ENCODE measurements around the gene PSPC1.

PSPC1 gene

DNA sequence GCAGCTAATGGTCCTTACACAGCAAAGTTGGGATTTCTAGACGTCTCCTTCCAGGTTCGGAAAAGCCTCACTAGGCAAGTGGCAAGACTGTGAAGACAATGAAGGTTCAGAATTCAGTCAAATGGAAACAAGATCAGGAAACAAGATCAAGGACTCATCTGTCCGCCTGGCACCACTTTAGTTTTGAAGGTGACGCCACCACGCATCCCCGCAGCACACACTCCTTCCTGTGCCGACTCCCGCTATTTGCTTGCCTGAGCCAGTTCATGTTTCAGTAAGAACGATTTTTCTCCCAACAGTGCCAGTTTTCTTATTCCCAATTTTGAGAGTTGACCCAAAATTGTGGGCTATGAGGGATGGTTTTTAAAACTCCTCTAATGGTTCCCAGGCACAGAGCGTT lies 107.8 kb downstream of the PSPC1 start:
- in situ Hi-C loops (cut with MboI; ENCODE audit: low sequenced_read_pairs), result no loop called here
- no peaks in the 10 kb centered on the region for H3K4me1 ChIP-seq
- H3K36me3 ChIP-seq (replicated peaks), result peaks cover 63% of the 10 kb centered on the region
- no peak overlapping the region for H3K4me3 ChIP-seq
- no peak for DNase-seq (ENCODE audit: low spot score in 2 of 2)
- H3K9me3 ChIP-seq, result no peaks in the 10 kb centered on the region
- no peaks in the 10 kb centered on the region for H3K27me3 ChIP-seq (ENCODE audit: low read depth)

DNA sequence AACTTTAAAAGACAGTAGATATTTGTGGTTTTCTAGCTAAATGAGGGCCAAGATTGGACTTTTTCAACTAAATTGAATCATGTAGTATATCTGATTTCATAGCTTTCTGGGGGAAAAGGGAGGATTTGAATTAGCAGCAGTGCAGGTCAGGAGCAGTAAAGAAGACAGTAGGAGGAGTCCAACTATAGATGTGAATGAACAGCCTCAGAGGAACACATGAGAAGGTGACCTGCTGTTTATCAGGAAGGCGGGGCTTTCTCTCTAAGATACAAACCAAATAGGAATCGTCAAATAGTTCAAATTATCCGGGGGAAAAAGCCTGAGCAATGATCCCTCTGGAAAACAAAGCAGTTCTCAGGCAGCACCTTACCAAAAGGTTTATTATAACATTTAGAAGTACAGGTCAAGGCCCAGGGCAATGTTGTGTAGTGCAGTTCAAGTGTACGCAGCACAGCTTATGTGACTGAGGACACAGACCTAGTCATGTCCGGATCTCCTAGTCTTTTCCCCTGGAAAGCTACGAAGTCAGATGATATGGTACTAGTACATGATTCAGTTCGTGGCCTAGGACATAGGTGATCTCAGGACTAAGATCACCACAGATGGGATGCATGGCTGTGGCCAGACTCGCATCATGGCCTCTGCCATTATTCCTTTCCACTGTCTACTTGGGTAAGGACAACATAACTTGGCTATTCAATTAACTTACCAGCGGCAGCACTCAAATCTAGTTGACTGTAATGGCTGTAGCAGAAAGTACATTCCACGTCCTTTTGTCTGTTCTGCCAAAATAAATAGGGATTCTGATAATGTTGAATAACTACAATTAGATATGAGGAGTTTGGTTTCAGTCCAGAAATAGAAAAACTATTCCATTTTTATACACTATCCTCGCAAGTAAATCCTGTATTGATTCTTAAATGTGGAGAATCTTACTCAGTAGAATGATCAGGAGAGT lies 109.0 kb downstream of the PSPC1 start:
- in situ Hi-C loops (cut with MboI; ENCODE audit: low sequenced_read_pairs), result no loop called here
- peaks cover 74% of the 10 kb centered on the region for H3K36me3 ChIP-seq (replicated peaks)
- no peak for DNase-seq (ENCODE audit: low spot score in 2 of 2)
- H3K4me1 ChIP-seq, result no peaks in the 10 kb centered on the region
- H3K9me3 ChIP-seq, result no peaks in the 10 kb centered on the region
- no peaks in the 10 kb centered on the region for H3K27me3 ChIP-seq (ENCODE audit: low read depth)
- H3K4me3 ChIP-seq, result no peak overlapping the region

GRCh38 chr13:19672990-19673389 lies 109.8 kb downstream of the PSPC1 start:
- H3K9me3 ChIP-seq, result no peaks in the 10 kb centered on the region
- no peak overlapping the region for H3K4me3 ChIP-seq
- H3K27me3 ChIP-seq (ENCODE audit: low read depth), result no peaks in the 10 kb centered on the region
- DNase-seq (ENCODE audit: low spot score in 2 of 2), result no peak
- in situ Hi-C loops (cut with MboI; ENCODE audit: low sequenced_read_pairs), result no loop called here
- peaks cover 82% of the 10 kb centered on the region for H3K36me3 ChIP-seq (replicated peaks)
- no peaks in the 10 kb centered on the region for H3K4me1 ChIP-seq

DNA sequence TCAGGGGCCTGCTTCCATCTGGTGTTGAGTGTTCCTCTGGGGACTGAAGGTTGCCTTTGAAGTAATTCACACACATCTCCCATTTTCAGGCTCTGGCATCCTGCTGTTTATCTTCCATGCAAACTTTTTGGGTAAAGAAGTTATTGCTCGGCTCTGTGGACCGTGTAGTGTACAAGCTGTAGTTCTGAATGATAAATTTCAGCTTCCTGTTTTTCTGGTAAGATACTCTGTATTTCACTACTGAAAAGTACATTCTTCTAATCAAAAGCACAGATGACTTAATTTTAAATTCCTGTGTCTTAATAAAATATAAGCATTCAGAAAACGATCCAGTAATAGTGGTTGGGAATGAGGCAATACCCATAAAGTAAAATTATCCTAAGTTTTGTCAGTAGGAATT lies 112.6 kb downstream of the PSPC1 start:
- H3K4me1 ChIP-seq, result no peaks in the 10 kb centered on the region
- in situ Hi-C loops (cut with MboI; ENCODE audit: low sequenced_read_pairs), result no loop called here

GRCh38 chr13:19668778-19669177 lies 114.0 kb downstream of the PSPC1 start:
- Histone ChIP-seq H3K4me1 (no peaks in the 10 kb centered on the region), H3K9me3 (no peaks in the 10 kb centered on the region), H3K27me3 (ENCODE audit: low read depth) (no peaks in the 10 kb centered on the region), H3K4me3 (no peak overlapping the region), H3K36me3 (replicated peaks) (peaks cover 82% of the 10 kb centered on the region)
- no peak for DNase-seq (ENCODE audit: low spot score in 2 of 2)
- in situ Hi-C loops (cut with MboI; ENCODE audit: low sequenced_read_pairs), result no loop called here

More for the DNA sequence above, 112.6 kb downstream of the PSPC1 start:
- no peaks in the 10 kb centered on the region for H3K9me3 ChIP-seq
- DNase-seq (ENCODE audit: low spot score in 2 of 2), result no peak
- no peaks in the 10 kb centered on the region for H3K27me3 ChIP-seq (ENCODE audit: low read depth)
- H3K4me3 ChIP-seq, result no peak overlapping the region
- H3K36me3 ChIP-seq (replicated peaks), result peaks cover 88% of the 10 kb centered on the region

- Histone ChIP-seq H3K27me3 (ENCODE audit: low read depth) (no peaks in the 10 kb centered on the region), H3K36me3 (replicated peaks) (peaks cover 71% of the 10 kb centered on the region), H3K4me3 (no peak overlapping the region), H3K9me3 (no peaks in the 10 kb centered on the region), H3K4me1 (no peaks in the 10 kb centered on the region)
- in situ Hi-C loops (cut with MboI; ENCODE audit: low sequenced_read_pairs), result no loop called here
- DNase-seq (ENCODE audit: low spot score in 2 of 2), result no peak
These were observed 117.3 kb downstream of the PSPC1 start for GRCh38 chr13:19665427-19665859.

GRCh38 chr13:19664481-19665230 lies 118.1 kb downstream of the PSPC1 start:
- Histone ChIP-seq H3K27me3 (ENCODE audit: low read depth) (no peaks in the 10 kb centered on the region), H3K36me3 (replicated peaks) (peaks cover 63% of the 10 kb centered on the region), H3K9me3 (no peaks in the 10 kb centered on the region), H3K4me3 (no peak overlapping the region), H3K4me1 (no peaks in the 10 kb centered on the region)
- DNase-seq (ENCODE audit: low spot score in 2 of 2), result no peak
- in situ Hi-C loops (cut with MboI; ENCODE audit: low sequenced_read_pairs), result no loop called here

DNA sequence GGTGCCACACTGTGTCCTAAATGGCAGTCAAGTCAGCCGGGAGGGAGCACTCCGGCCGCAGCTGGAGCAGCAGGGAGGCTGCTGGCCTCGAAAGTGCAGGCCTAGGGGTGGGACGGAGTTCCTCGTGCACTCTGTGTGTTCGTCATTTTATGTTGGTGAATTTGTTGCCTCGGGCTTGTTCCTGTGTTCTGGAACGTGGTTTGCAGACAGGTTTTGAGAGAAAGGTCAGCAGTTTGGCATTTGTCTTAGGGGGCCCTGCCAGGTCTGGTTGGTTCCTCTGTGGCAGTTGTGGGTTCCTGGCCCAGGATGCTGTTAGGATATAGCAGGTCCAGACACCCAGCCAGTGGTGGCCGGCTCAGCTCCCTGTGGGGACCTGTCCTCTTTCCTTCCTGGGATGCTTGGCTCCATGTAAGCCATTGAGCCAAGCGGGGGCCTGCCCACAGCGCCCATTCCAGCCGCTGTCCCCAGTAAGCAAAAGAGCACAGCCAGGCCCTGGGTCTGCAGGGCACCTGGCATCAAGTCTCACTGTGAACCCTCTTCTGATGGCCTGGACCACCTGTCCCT lies 119.2 kb downstream of the PSPC1 start:
- in situ Hi-C loops (cut with MboI; ENCODE audit: low sequenced_read_pairs), result no loop called here
- Histone ChIP-seq H3K9me3 (no peaks in the 10 kb centered on the region), H3K4me1 (no peaks in the 10 kb centered on the region), H3K36me3 (replicated peaks) (peaks cover 61% of the 10 kb centered on the region), H3K4me3 (no peak overlapping the region), H3K27me3 (ENCODE audit: low read depth) (no peaks in the 10 kb centered on the region)
- no peak for DNase-seq (ENCODE audit: low spot score in 2 of 2)

GRCh38 chr13:19661561-19661960 lies 121.2 kb downstream of the PSPC1 start:
- Histone ChIP-seq H3K9me3 (no peaks in the 10 kb centered on the region), H3K4me3 (no peak overlapping the region), H3K36me3 (replicated peaks) (peaks cover 48% of the 10 kb centered on the region), H3K27me3 (ENCODE audit: low read depth) (no peaks in the 10 kb centered on the region), H3K4me1 (no peaks in the 10 kb centered on the region)
- DNase-seq (ENCODE audit: low spot score in 2 of 2), result no peak
- in situ Hi-C loops (cut with MboI; ENCODE audit: low sequenced_read_pairs), result no loop called here

- Histone ChIP-seq H3K27me3 (ENCODE audit: low read depth) (no peaks in the 10 kb centered on the region), H3K9me3 (no peaks in the 10 kb centered on the region), H3K36me3 (replicated peaks) (peaks cover 43% of the 10 kb centered on the region), H3K4me3 (no peak overlapping the region), H3K4me1 (no peaks in the 10 kb centered on the region)
- no peak for DNase-seq (ENCODE audit: low spot score in 2 of 2)
- in situ Hi-C loops (cut with MboI; ENCODE audit: low sequenced_read_pairs), result no loop called here
These were observed 121.6 kb downstream of the PSPC1 start for GRCh38 chr13:19661126-19661525.

DNA sequence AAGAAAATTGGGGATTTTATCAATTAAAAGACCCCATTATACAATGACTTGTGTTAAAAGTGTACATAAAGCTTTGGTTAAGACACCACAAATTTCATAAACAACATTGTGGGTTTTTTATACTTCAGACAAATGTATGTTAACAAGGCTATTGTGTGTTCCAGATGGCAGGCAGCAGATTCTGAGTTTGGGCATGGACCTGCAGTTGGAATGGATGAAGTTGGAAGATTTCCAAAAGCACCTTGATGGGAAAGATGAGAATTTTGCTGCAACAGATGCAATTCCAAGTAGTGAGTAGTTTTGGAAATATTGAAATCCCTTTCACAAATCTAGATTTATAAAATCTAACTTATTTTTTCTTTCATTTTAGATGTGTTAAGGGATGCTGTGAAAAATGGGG lies 123.9 kb downstream of the PSPC1 start:
- Histone ChIP-seq H3K4me3 (no peak overlapping the region), H3K9me3 (no peaks in the 10 kb centered on the region), H3K36me3 (replicated peaks) (peaks cover 30% of the 10 kb centered on the region), H3K27me3 (ENCODE audit: low read depth) (no peaks in the 10 kb centered on the region), H3K4me1 (no peaks in the 10 kb centered on the region)
- no peak for DNase-seq (ENCODE audit: low spot score in 2 of 2)
- in situ Hi-C loops (cut with MboI; ENCODE audit: low sequenced_read_pairs), result no loop called here

DNA sequence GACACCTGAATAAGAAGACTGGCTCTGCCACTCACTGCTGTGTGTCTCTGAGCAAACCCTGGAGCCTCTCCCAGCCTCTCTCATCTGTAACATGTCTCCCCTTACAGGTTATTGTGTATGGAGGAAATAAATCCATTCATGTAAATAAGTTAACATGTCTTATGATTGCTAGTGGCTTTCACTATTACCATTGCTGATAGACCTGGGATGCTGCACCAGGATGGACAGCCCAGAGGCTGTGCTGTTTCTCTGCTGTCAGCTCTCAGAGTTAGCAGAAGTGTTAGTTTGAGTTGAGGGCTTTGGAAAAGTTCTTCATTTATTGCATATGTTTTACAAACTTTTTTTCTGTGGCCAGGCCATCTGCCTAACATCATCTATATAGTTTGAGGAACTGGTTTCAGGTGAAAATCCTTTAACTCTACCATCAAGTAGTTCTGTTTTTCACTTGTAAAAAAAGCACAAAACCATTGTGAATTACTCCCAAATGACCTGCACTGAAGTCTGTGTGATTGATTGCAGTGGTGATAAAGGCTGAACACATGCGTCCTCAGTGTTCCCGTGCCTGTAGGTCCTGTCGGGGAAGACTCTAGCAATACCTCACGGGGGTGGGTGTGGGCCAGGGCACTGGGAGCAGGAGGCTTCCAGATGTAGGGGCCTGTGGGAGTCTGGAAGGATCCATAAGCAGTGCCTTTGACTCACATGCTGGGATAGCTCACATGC lies 124.7 kb downstream of the PSPC1 start:
- Histone ChIP-seq H3K4me3 (no peak overlapping the region), H3K36me3 (replicated peaks) (peaks cover 22% of the 10 kb centered on the region), H3K9me3 (no peaks in the 10 kb centered on the region), H3K27me3 (ENCODE audit: low read depth) (no peaks in the 10 kb centered on the region), H3K4me1 (no peaks in the 10 kb centered on the region)
- DNase-seq (ENCODE audit: low spot score in 2 of 2), result no peak
- in situ Hi-C loops (cut with MboI; ENCODE audit: low sequenced_read_pairs), result no loop called here

Data from HAP-1 (cell line).